HepG2 (cell line): Measurements from ENCODE around the gene PTK7. TPM values are rescaled to one million over a fixed set of nuclear protein-coding genes. Genes with fewer than 3 reads are reported as not detected.

ENCODE experiments used
- BHLHE40 ChIP-seq: IDR thresholded peaks from 2 replicates; pipeline ENCODE4 v1.6.1; 2011; ENCODE audit warnings: low read length, improper control_type of control experiment
- CBFB ChIP-seq: sonication (generic); formaldehyde crosslinking; IDR thresholded peaks from 2 replicates; pipeline ENCODE4 v1.4.0; 2020; ENCODE audit warnings: missing genetic modification reagents
- CTCF ChIP-seq: sonication (generic); formaldehyde crosslinking; IDR thresholded peaks from 2 replicates; pipeline ENCODE4 v1.5.0; 2020; ENCODE audit warnings: mild to moderate bottlenecking, missing genetic modification reagents, moderate library complexity
- DR1 ChIP-seq: sonication (generic); formaldehyde crosslinking; IDR thresholded peaks from 2 replicates; pipeline ENCODE4 v1.8.0; 2021; ENCODE audit warnings: mild to moderate bottlenecking, missing genetic modification reagents, inconsistent platforms
- EHMT2 ChIP-seq: fragments of 200-600 bp; sonication (generic); IDR thresholded peaks from 2 replicates; pipeline ENCODE4 v1.7.0; 2017; ENCODE audit warnings: antibody characterized with exemption, low read depth, low read length, borderline replicate concordance
- FOSL1 ChIP-seq: sonication (generic); formaldehyde crosslinking; IDR thresholded peaks from 2 replicates; pipeline ENCODE4 v1.9.0; 2021; ENCODE audit warnings: missing genetic modification reagents, borderline replicate concordance
- GFI1 ChIP-seq: sonication (generic); formaldehyde crosslinking; IDR thresholded peaks from 2 replicates; pipeline ENCODE4 v1.5.0; 2020; ENCODE audit warnings: missing genetic modification reagents, mild to moderate bottlenecking, borderline replicate concordance
- HES4 ChIP-seq: sonication (generic); formaldehyde crosslinking; IDR thresholded peaks from 2 replicates; pipeline ENCODE4 v1.9.0; 2021; ENCODE audit warnings: mild to moderate bottlenecking, missing genetic modification reagents, borderline replicate concordance
- PAF1 ChIP-seq: IDR thresholded peaks from 2 replicates; pipeline ENCODE4 v1.6.1; 2016; ENCODE audit warnings: missing genetic modification reagents, missing compliant biosample characterization
- PHF21A ChIP-seq: sonication (generic); formaldehyde crosslinking; IDR thresholded peaks from 2 replicates; pipeline ENCODE4 v1.5.0; 2020; ENCODE audit warnings: mild to moderate bottlenecking, missing genetic modification reagents
- POLR2AphosphoS2 ChIP-seq: IDR thresholded peaks from 2 replicates; pipeline ENCODE4 v1.6.1; 2011; ENCODE audit warnings: low read depth, low read length, improper control_type of control experiment
- TCF12 ChIP-seq, 2 experiments: fragments of 450-650 bp in 1 of 2; sonication (generic) in 1 of 2; formaldehyde crosslinking in 1 of 2; IDR thresholded peaks; 2 replicates each; pipeline versions ENCODE4 v1.6.1 to v1.8.0; 2017 to 2022; ENCODE audit warnings: antibody characterized with exemption in 1 of 2, mild to moderate bottlenecking in 1 of 2, missing genetic modification reagents in 1 of 2, moderate library complexity in 1 of 2
- ZBTB46 ChIP-seq: sonication (generic); formaldehyde crosslinking; IDR thresholded peaks from 2 replicates; pipeline ENCODE4 v1.4.0; 2020; ENCODE audit warnings: mild to moderate bottlenecking, missing genetic modification reagents, borderline replicate concordance
- ZNF142 ChIP-seq: sonication (generic); formaldehyde crosslinking; IDR thresholded peaks from 2 replicates; pipeline ENCODE4 v1.4.0; 2020; ENCODE audit warnings: missing genetic modification reagents
- ZNF18 ChIP-seq: sonication (generic); formaldehyde crosslinking; IDR thresholded peaks from 2 replicates; pipeline ENCODE4 v1.8.0; 2022; ENCODE audit warnings: mild to moderate bottlenecking, missing genetic modification reagents; ENCODE audit not compliant: insufficient replicate concordance
- ZNF234 ChIP-seq: sonication (generic); formaldehyde crosslinking; conservative IDR thresholded peaks from 2 replicates; pipeline ENCODE4 v1.5.1; 2020; ENCODE audit warnings: mild to moderate bottlenecking, missing genetic modification reagents
- ZNF264 ChIP-seq: sonication (generic); formaldehyde crosslinking; IDR thresholded peaks from 2 replicates; pipeline ENCODE4 v1.4.0; 2020; ENCODE audit warnings: missing genetic modification reagents
- ZNF451 ChIP-seq: sonication (generic); formaldehyde crosslinking; IDR thresholded peaks from 2 replicates; pipeline ENCODE4 v1.5.0; 2020; ENCODE audit warnings: mild to moderate bottlenecking, missing genetic modification reagents
- ZNF468 ChIP-seq: sonication (generic); formaldehyde crosslinking; IDR thresholded peaks from 2 replicates; pipeline ENCODE4 v1.8.0; 2022; ENCODE audit warnings: mild to moderate bottlenecking, moderate library complexity, missing genetic modification reagents
- ZNF777 ChIP-seq: sonication (generic); formaldehyde crosslinking; IDR thresholded peaks from 2 replicates; pipeline ENCODE4 v1.4.0; 2020; ENCODE audit warnings: missing genetic modification reagents
- polyA plus RNA-seq, 8 experiments: library from polyadenylated mRNA; depleted of rRNA in 3 of 8; stranded (reverse) in 7 of 8; unstranded in 1 of 8; fragments of >200 nt; fragmentation: Illumina TruSeq in 4 of 8; extraction: Trizol in 4 of 8; gene quantifications; 2 replicates each; pipeline versions ENCODE4 v1.2.1 to v1.2.3, GENCODE V29; 2011 to 2016; ENCODE audit warnings: low read depth in 4 of 8, missing spikeins in 1 of 8, mixed read lengths in 1 of 8; ENCODE audit not compliant: insufficient read depth in 1 of 8
- total RNA-seq, 5 experiments: library from RNA; depleted of rRNA; stranded (reverse); fragments of >200 nt; fragmentation: Illumina TruSeq; extraction: Trizol; gene quantifications; 2 replicates each; pipeline ENCODE4 v1.2.3, GENCODE V29; 2016; ENCODE audit warnings: low read depth in 1 of 5

Gene PTK7
- total and polyA plus RNA-seq, 2 of the 13 experiments (the other 11 are each of a cell fraction or from before 2014, with no cell fraction given) = 98.5 to 99.8 TPM

GRCh38 chr6:43171707-43172103 is 95.6 kb downstream of the PTK7 start (continued):
- no peak for TF ChIP-seq ZNF142 (CRISPR knock-in tag)
- TF ChIP-seq PHF21A (CRISPR knock-in tag) = no peak
- no peak for TF ChIP-seq CTCF
- TF ChIP-seq ZNF468 (CRISPR knock-in tag) = no peak
- no peak for TF ChIP-seq ZNF18 (CRISPR knock-in tag)
- TF ChIP-seq ZNF451 = no peak
- no peak for TF ChIP-seq ZBTB46 (CRISPR knock-in tag)
- TF ChIP-seq HES4 (CRISPR knock-in tag) = peak; percentile 79; the same call in 1 of the 2 replicates
- TF ChIP-seq FOSL1 (CRISPR knock-in tag) = no peak
- TF ChIP-seq ZNF777 = peak; percentile 69
- no peak for TF ChIP-seq PAF1
- TF ChIP-seq EHMT2 = no peak
- no peak for TF ChIP-seq DR1 (CRISPR knock-in tag)
- TF ChIP-seq TCF12 (IDR thresholded peaks at IDR 0.05) = no peak
- no peak for TF ChIP-seq TCF12 (CRISPR knock-in tag; IDR thresholded peaks at IDR 0.05)
- TF ChIP-seq POLR2AphosphoS2 = no peak
- peak; percentile 87; the same call in 1 of the 2 replicates for TF ChIP-seq ZNF234
- no peak for TF ChIP-seq BHLHE40
- no peak for TF ChIP-seq ZNF264
- no peak for TF ChIP-seq GFI1 (CRISPR knock-in tag)
- TF ChIP-seq CBFB = no peak
